Activated T-helper 2 cell treated with anti-CD3 and anti-CD28 coated beads, Interferon-gamma antibody, Interleukin-2, Interleukin-4, amounts not matched to agents 10 μg/mL and 5 μg/mL and 100 μg/mL, durations not matched to agents 14 hours and 24 hours and 36 hours (primary cell): Measurements from ENCODE around the gene TGFBR3L. TPM values are rescaled to one million over a fixed set of nuclear protein-coding genes. Genes with fewer than 3 reads are reported as not detected.

Experiments
- DNase-seq: peaks from one replicate; pipeline ENCODE4 v3.0.0; 2021; ENCODE audit warnings: low spot score
- H3K27ac Mint-ChIP-seq: one replicate; pipeline ENCODE4 v1.8.0; 2021; ENCODE audit warnings: mixed read lengths
- H3K27me3 Mint-ChIP-seq: one replicate; pipeline ENCODE4 v1.8.0; 2021; ENCODE audit warnings: low read depth, mixed read lengths
- H3K36me3 Mint-ChIP-seq: one replicate; pipeline ENCODE4 v1.8.0; 2021; ENCODE audit warnings: low read depth, mixed read lengths
- H3K4me1 Mint-ChIP-seq: one replicate; pipeline ENCODE4 v1.8.0; 2021; ENCODE audit warnings: low read depth, mixed read lengths
- H3K4me3 Mint-ChIP-seq: one replicate; pipeline ENCODE4 v1.8.0; 2021; ENCODE audit warnings: low read depth, mild to moderate bottlenecking, moderate library complexity, mixed read lengths
- H3K9me3 Mint-ChIP-seq: one replicate; pipeline ENCODE4 v1.8.0; 2021; ENCODE audit warnings: mixed read lengths
- intact Hi-C: fragments of 100-400 bp; cut with micrococcal nuclease; formaldehyde crosslinking; loops from one replicate; pipeline ENCODE4 v1.15.1; 2023
- total RNA-seq: library from RNA; stranded (reverse); gene quantifications from 2 replicates; pipeline ENCODE4 v1.2.3, GENCODE V29; 2022

Gene TGFBR3L
- total RNA-seq, 1 donor from 2014 or later: 6.3 TPM

DNA sequence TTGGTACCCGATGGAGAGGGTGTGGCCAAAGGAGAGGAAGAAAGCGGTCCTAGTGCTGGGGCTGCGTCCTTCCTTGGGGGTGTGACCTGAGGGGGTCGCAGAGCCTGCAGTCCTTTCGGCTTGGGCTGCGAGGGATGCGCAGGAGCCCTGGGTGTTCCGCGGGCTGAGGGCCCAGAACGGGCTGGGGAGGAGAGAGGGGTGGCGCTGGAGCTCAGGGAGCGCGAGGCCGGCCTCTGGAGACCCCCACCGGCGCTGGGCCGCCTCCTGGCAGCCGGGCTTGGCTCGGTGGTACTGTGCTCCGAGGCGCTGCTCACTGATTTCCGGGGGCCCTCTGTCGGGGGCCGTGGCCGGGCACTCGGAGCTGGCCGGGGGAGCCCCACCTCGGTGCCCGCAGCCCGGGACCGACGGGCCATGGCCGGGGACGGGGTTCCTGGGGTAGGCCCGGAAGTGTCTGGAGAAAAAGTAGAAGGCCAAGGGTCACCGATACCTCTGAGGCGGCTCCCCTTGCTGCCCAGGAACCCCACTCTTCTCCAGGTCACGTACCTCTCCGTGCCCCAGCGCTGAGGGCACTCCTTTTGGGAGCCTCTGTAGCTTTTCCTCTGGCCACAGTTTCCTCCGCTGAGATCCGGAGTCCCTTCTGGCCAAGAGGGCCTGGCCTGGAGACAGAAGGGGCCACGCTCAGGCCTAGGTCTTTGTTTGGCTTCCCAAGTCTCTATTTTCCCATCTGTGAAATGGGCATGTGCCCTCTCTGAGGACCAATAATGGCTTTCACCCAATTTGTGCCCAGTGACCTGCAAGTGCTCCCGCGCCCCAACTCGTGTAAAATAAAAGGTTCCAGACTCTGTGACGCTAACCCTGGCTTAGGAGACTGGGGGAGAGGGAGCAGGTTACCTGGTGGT, 42.1 kb upstream of the TGFBR3L start:
- Mint-ChIP-seq H3K27ac (no peak overlapping the region), H3K9me3 (no peaks in the 10 kb centered on the region), H3K4me1 (peaks cover 14% of the 10 kb centered on the region), H3K4me3 (no peak overlapping the region), H3K36me3 (no peaks in the 10 kb centered on the region), H3K27me3 (peaks cover 39% of the 10 kb centered on the region)
- intact Hi-C loops: no loop called here
- DNase-seq: no peak

DNA sequence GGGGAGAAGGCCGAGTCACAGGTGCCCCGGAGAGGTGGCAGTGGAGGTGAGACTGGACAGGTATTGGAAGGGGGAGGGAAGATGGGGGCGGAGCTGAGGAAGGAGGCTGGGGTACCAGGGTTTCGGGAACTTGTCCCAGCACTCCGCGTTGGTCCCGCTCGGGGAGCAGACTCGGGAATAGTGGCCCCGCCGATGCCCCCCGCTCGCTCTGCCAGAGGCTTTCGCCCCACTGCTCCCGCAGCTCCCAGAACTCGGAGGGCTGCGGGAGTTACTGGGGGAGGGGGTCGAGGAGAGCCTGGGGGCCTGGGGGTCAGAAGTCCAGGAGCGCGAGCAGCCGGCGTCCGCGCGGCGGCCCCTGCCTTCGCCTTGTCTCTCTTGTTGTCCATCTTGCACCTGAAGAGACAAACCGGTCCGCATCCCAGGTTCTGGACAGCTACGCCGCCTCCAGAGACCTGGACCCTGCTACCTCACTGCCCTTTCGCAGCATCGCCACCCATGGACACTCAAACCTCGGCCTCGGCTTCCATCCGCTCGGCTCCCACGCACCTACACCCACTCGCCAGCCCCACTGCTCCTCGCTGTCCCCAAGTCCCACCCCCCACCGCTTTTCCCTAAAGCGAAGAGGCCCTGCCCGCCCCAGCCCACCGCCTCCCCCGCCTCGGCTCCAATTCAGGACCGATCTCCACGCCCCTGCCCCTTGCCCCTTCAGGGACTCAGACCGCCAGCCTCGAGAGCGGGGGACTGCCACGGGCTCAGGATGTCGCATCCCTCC, 41.1 kb upstream of the TGFBR3L start:
- Mint-ChIP-seq H3K27me3 (peaks cover 38% of the 10 kb centered on the region), H3K36me3 (no peaks in the 10 kb centered on the region), H3K4me3 (peak overlapping the region; percentile 63), H3K4me1 (peaks cover 14% of the 10 kb centered on the region), H3K27ac (no peak overlapping the region), H3K9me3 (no peaks in the 10 kb centered on the region)
- no peak for DNase-seq
- intact Hi-C loops: no loop called here

DNA sequence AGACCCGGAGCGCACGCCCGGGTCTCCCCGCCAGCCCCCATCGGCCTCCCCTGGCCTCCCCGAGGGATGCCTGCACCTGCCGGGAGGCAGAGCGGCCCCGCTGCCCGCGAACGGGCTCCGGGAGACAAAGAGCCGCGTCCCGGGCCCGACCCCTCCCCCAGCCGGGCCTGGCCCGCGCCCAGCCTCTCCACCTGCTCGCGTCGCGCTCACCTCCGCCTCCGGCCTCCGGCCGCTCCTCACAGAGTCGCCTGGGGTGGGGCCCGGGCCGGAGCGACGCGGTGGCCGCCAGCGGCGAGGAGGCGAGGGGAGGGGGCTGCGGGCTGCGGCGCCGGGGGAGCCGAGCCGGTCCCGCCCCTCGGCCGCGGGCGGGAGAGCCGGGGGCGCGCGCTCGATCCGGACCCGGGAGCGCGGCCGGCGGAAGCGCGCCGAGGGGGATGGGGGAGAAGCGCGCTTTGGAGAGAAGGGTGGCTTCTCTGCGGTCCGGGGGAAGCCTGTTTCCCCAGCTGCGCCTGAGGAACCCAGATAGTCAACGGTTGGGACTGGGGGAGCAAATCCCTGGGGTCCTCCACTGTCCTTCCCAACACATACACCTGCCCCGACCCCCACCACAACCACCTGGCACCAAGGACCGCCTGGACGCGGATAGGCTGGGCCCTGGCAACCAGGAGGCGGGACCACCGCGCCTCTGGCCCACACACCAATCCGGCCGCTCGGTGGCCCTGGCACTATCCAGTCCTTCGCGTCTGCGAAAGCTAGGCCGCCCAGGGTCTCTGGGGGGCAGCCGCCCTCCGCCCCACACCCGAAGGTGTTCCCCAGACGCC, 40.3 kb upstream of the TGFBR3L start, which contains the start of gene PRR36:
Gene PRR36 (minus strand): TSS at position 315 of the 821 bp plus-strand sequence. CDS start 701 bp downstream, outside the sequence.
- no peaks in the 10 kb centered on the region for H3K36me3 Mint-ChIP-seq
- intact Hi-C loops: no loop called here
- peaks cover 38% of the 10 kb centered on the region for H3K27me3 Mint-ChIP-seq
- H3K4me3 Mint-ChIP-seq: peak within 1 kb of the TSS; percentile 63
- H3K27ac Mint-ChIP-seq: no peak within 1 kb of the TSS
- DNase-seq: no peak
- peaks cover 14% of the 10 kb centered on the region for H3K4me1 Mint-ChIP-seq
- no peaks in the 10 kb centered on the region for H3K9me3 Mint-ChIP-seq

DNA sequence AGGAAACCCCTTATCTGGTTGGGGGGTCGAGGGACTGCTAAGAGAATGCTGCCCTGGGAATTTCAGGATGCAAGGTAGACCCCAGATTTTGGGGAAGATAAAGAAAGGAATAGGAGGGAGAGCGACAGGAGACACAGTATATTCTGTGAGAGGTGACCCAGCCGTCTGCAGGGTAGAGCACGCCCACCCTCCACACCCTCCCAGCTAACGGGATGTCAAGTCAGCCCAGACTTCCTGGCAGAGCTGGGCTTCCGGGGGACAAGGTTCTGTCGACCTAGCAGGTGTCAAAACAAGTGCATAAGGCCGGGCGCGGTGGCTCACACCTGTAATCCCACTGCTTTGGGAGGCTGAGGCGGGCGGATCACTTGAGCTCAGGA, 39.7 kb upstream of the TGFBR3L start:
- Mint-ChIP-seq H3K27me3 (peaks cover 38% of the 10 kb centered on the region), H3K36me3 (no peaks in the 10 kb centered on the region), H3K9me3 (no peaks in the 10 kb centered on the region), H3K4me3 (no peak overlapping the region), H3K4me1 (peaks cover 14% of the 10 kb centered on the region), H3K27ac (no peak overlapping the region)
- intact Hi-C loops: no loop called here
- DNase-seq: no peak

DNA sequence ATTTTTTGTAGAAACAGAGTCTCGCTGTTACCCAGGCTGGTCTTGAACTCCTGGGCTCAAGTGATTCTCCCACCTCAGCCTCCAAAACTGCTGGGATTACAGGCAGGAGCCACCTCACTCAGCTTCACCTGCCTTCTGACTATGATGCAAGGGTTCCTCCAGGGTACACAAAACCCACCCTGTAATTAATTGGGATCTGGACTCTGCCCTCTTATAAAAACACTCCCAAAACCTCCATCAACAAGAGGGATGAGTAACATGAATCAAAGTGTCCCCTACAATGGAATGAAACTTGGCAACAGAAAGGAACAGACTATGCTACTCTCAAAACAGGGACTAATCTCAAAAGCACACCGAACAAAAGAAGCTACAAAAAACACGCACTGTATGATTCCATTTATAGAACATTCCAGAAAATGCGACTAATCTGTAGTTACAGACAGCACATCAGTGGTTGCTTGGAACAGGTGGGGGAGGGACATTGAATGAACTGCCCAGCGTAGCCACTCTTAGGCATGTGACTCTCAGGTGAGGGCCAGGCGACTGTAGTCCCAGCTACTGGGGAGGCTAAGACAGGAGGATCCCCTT, 37.3 kb upstream of the TGFBR3L start:
- no peak for DNase-seq
- Mint-ChIP-seq H3K4me1 (peaks cover 3% of the 10 kb centered on the region), H3K36me3 (no peaks in the 10 kb centered on the region), H3K27me3 (peaks cover 27% of the 10 kb centered on the region), H3K9me3 (no peaks in the 10 kb centered on the region), H3K4me3 (no peak overlapping the region), H3K27ac (no peak overlapping the region)
- intact Hi-C loops: no loop called here

DNA sequence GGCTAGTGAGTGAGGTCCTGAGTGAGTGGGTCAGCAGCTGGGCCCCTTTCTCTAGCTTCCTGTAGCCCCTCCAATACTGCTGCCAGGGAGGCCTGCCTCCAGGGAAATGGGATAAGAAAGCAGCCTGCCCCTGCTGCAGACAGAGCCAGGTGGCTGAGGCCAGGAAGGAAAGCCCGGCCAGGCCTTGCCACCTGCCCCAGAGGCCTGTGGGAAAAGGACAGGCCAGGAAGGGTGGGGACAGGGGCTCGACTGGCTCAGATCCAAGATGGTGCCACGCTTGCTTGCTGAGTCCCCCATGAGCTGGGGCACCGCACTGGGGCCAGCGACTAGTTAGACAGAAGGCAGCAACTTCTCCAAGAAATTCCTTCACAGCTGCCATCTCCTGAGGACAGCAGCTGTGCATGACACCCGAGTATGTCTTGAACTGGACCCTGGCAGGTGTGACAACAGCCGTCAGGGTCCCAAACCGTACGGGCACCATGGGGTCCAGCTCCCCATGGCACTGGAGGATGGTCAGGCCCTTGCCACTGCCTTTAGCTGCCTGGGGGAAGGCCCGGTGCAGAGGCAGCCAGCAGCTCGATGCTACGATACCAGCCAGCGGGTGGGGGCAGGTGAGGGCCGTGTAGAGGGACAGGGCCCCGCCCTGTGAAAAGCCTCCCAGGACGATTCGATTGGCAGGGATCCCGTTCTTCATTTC, 35.4 kb upstream of the TGFBR3L start:
- no peak overlapping the region for H3K27ac Mint-ChIP-seq
- H3K36me3 Mint-ChIP-seq: no peaks in the 10 kb centered on the region
- H3K27me3 Mint-ChIP-seq: peaks cover 20% of the 10 kb centered on the region
- H3K4me1 Mint-ChIP-seq: peaks cover 1% of the 10 kb centered on the region
- H3K4me3 Mint-ChIP-seq: no peak overlapping the region
- no peaks in the 10 kb centered on the region for H3K9me3 Mint-ChIP-seq
- DNase-seq: no peak
- intact Hi-C loops: no loop called here

DNA sequence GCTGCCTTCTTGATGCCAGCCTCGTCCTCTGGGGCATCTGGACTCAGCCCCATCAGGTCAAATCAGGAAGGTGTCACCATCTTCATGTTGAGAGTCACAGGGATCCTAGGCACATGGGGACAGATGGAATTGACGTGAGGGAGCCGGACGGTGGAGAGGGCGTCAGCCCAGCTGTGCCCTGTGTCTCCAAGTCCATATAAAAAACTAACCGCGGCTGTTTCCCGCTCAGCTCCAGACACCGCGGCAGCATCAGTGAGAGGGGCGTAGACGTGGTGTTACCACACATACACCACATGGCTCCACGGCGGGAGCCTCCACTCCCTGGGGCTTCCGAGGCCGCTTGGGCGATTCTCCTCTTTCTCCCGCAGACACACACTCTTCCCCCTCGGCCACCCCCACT, 34.8 kb upstream of the TGFBR3L start:
- no peaks in the 10 kb centered on the region for H3K36me3 Mint-ChIP-seq
- no peaks in the 10 kb centered on the region for H3K9me3 Mint-ChIP-seq
- H3K4me1 Mint-ChIP-seq: peaks cover 1% of the 10 kb centered on the region
- intact Hi-C loops: loop anchor here (10.0 kb wide), 1 partner anchor 745 kb away; no protein-coding TSS in a partner anchor
- H3K27ac Mint-ChIP-seq: no peak overlapping the region
- H3K27me3 Mint-ChIP-seq: peaks cover 16% of the 10 kb centered on the region
- DNase-seq: no peak
- H3K4me3 Mint-ChIP-seq: no peak overlapping the region

DNA sequence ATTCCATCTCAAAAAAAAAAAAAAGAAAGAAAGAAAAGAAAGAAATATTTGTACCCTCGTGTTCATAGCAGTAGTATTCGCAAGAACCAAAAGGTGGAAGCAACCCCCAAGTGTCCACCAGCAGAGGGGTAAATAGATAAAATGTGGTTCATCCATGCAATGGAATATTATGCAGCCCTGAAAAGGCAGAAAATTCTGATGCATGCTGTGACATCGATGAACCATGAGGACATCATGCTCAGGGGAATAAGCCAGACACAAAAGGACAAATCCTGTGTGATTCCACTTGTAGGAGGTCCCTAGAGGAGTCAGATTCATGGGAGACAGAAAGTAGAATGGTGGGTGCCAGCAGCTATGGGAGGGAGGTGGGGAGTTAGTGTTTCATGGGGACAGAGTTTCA, 32.7 kb upstream of the TGFBR3L start:
- peaks cover 3% of the 10 kb centered on the region for H3K27me3 Mint-ChIP-seq
- no peaks in the 10 kb centered on the region for H3K9me3 Mint-ChIP-seq
- intact Hi-C loops: loop anchor here (10.0 kb wide), 1 partner anchor 743 kb away; no protein-coding TSS in a partner anchor
- H3K36me3 Mint-ChIP-seq: no peaks in the 10 kb centered on the region
- no peak overlapping the region for H3K4me3 Mint-ChIP-seq
- H3K27ac Mint-ChIP-seq: no peak overlapping the region
- H3K4me1 Mint-ChIP-seq: peaks cover 1% of the 10 kb centered on the region
- no peak for DNase-seq

DNA sequence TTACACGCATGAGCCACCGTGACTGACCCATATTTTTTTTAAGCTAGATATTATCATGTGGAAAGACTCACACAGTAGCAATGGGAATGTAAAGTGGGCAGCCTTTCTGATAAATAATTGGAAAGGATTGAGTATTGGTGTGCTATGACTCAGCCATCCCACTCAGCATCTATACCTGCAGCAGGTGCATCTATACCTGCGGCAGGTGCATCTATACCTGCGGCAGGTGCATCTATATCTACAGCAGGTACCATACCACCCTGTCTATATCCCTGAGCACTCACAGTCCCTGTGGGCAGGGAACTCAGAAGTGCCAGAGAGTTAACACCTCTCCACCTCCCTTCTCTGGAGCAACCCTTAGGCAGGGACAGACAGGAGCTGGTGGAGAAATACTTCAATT, 31.5 kb upstream of the TGFBR3L start:
- Mint-ChIP-seq H3K4me3 (no peak overlapping the region), H3K27ac (no peak overlapping the region), H3K9me3 (no peaks in the 10 kb centered on the region), H3K4me1 (peaks cover 1% of the 10 kb centered on the region), H3K36me3 (no peaks in the 10 kb centered on the region), H3K27me3 (peaks cover 2% of the 10 kb centered on the region)
- intact Hi-C loops: loop anchor here (10.0 kb wide), 1 partner anchor 742 kb away; no protein-coding TSS in a partner anchor
- DNase-seq: no peak

DNA sequence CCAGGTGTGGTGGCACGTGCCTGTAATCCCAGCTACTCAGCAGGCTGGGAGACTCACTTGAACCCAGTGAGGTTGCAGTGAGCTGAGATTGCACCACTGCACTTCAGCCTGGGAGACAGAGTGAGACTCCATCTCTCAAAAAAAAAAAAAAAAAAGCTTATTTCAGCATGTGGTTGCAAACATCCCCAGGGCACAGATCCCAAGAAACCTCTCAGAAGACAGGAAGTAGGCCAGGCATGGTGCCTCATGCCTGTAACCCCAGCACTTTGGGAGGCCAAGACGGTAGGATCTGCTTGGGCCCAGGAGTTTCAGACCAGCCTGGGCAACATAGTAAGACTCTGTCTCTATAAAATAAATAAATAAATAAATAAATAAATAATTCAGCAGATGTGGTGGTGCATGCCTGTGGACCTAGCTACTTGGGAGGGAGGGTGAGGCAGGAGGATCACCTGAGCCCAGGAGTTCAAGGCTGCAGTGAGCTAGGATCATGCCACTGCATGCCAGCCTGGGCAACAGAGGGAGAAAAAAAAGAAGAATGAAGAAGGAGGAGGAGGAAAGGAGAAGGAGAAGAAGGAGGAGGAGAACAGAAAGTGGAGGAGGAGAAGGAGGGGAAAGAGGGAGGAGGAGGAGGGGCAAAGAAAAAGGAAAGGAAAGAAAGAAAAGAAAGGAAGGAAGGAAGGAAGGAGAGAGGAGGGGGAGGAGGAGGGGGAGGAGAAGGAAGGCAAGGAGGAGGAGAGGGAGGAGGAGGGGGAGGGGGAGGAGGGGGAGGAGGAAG, 30.6 kb upstream of the TGFBR3L start:
- Mint-ChIP-seq H3K9me3 (no peaks in the 10 kb centered on the region), H3K27ac (no peak overlapping the region), H3K4me3 (no peak overlapping the region), H3K27me3 (peaks cover 4% of the 10 kb centered on the region), H3K36me3 (no peaks in the 10 kb centered on the region), H3K4me1 (peaks cover 1% of the 10 kb centered on the region)
- intact Hi-C loops: loop anchor here (10.0 kb wide), 1 partner anchor 741 kb away; no protein-coding TSS in a partner anchor
- DNase-seq: no peak

DNA sequence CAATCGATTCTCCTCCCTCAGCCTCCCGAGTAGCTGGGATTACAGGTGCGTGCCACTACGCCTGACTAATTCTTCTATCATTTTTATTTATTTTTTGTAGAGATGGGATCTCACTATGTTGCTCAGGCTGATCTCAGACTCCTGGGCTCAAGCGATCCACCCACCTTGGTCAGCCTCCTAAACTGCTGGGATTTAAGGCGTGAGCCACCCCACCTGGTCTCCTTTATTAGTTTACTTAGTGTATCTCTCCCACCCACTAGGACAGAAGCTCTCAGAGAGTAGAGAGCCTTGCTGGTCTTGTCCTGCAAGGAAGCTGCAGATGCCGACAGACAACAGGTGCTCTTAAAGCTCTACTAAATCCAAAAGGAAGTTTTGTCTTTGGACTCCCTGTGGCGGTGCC, 28.8 kb upstream of the TGFBR3L start:
- peaks cover 10% of the 10 kb centered on the region for H3K27me3 Mint-ChIP-seq
- intact Hi-C loops: loop anchor here (10.0 kb wide), 1 partner anchor 739 kb away; no protein-coding TSS in a partner anchor
- no peaks in the 10 kb centered on the region for H3K9me3 Mint-ChIP-seq
- DNase-seq: no peak
- H3K36me3 Mint-ChIP-seq: no peaks in the 10 kb centered on the region
- no peak overlapping the region for H3K27ac Mint-ChIP-seq
- H3K4me3 Mint-ChIP-seq: no peak overlapping the region
- peaks cover 1% of the 10 kb centered on the region for H3K4me1 Mint-ChIP-seq
